Loucy (cell line): ENCODE data around the gene TAB2.

Experiments
- EZH2phosphoT487 ChIP-seq: fragments of 200-600 bp; IDR thresholded peaks from 2 replicates; pipeline ENCODE4 v1.6.1; 2018; ENCODE audit warnings: antibody characterized with exemption, mild to moderate bottlenecking, moderate library complexity, borderline replicate concordance
- TF ChIP-seq, protein P1 (sequence below): fragments of 200-600 bp; sonication (generic); conservative IDR thresholded peaks from 2 replicates; pipeline ENCODE4 v1.5.1; 2014; ENCODE audit warnings: mild to moderate bottlenecking, antibody characterized with exemption, low read length

- TF ChIP-seq, protein P1, sequence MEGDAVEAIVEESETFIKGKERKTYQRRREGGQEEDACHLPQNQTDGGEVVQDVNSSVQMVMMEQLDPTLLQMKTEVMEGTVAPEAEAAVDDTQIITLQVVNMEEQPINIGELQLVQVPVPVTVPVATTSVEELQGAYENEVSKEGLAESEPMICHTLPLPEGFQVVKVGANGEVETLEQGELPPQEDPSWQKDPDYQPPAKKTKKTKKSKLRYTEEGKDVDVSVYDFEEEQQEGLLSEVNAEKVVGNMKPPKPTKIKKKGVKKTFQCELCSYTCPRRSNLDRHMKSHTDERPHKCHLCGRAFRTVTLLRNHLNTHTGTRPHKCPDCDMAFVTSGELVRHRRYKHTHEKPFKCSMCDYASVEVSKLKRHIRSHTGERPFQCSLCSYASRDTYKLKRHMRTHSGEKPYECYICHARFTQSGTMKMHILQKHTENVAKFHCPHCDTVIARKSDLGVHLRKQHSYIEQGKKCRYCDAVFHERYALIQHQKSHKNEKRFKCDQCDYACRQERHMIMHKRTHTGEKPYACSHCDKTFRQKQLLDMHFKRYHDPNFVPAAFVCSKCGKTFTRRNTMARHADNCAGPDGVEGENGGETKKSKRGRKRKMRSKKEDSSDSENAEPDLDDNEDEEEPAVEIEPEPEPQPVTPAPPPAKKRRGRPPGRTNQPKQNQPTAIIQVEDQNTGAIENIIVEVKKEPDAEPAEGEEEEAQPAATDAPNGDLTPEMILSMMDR, result no peak
- no peak for TF ChIP-seq EZH2phosphoT487
Measured at GRCh38 chr6:149410557-149410956, 93.0 kb downstream of the TAB2 start.
